OCI-LY3 (cell line): ENCODE results near the gene SHC3.

Source experiments
- H2AFZ ChIP-seq: fragments of 200-600, 300-600 bp; shearing (Covaris generic); 2 replicates; pipeline ENCODE4 v1.6.0; 2014; ENCODE audit warnings: antibody characterized with exemption, low read depth, low read length
- H3K27ac ChIP-seq: fragments of 200-600, 300-600 bp; sonication (generic); 2 replicates; pipeline ENCODE4 v1.5.1; 2014; ENCODE audit warnings: mild to moderate bottlenecking, low read length, moderate library complexity, mixed read lengths
- H3K27me3 ChIP-seq: fragments of 200-600, 300-600 bp; sonication (generic); 2 replicates; pipeline ENCODE4 v1.6.1; 2014; ENCODE audit warnings: low read depth, low read length, mixed read lengths
- H3K36me3 ChIP-seq: fragments of 200-600, 300-600 bp; sonication (generic); replicated peaks from 2 replicates; pipeline ENCODE3; 2014; ENCODE audit warnings: low read depth, low read length, mixed read lengths
- H3K4me1 ChIP-seq: fragments of 300-600, 200-600 bp; sonication (generic); 2 replicates; pipeline ENCODE4 v1.6.1; 2014; ENCODE audit warnings: low read length, mixed read lengths
- H3K4me2 ChIP-seq: fragments of 200-600, 300-600 bp; sonication (generic); 2 replicates; pipeline ENCODE4 v1.6.1; 2014; ENCODE audit warnings: low read length, mixed read lengths
- H3K4me3 ChIP-seq: fragments of 300-600, 200-600 bp; sonication (generic); 2 replicates; pipeline ENCODE4 v1.5.1; 2014; ENCODE audit warnings: antibody characterized with exemption, mild to moderate bottlenecking, low read length, moderate library complexity
- H3K79me2 ChIP-seq: fragments of 300-600, 200-600 bp; shearing (Covaris generic); 2 replicates; pipeline ENCODE4 v1.6.1; 2014; ENCODE audit warnings: mild to moderate bottlenecking, low read length, mixed read lengths
- H3K9ac ChIP-seq: fragments of 300-600, 200-600 bp; shearing (Covaris generic); 2 replicates; pipeline ENCODE4 v1.6.0; 2014; ENCODE audit warnings: mild to moderate bottlenecking, low read length, moderate library complexity
- H3K9me3 ChIP-seq: fragments of 200-600, 300-600 bp; shearing (Covaris generic); 2 replicates; pipeline ENCODE4 v1.6.1; 2014; ENCODE audit warnings: low read length, mixed read lengths; ENCODE audit not compliant: insufficient read depth
- H4K20me1 ChIP-seq: fragments of 200-600, 300-600 bp; sonication (generic); 2 replicates; pipeline ENCODE4 v1.6.1; 2016; ENCODE audit warnings: low read length, mixed read lengths; ENCODE audit not compliant: insufficient read depth
- CTCF ChIP-seq: fragments of 200-600, 300-600 bp; sonication (generic); IDR thresholded peaks from 2 replicates; pipeline ENCODE4 v1.5.1; 2014; ENCODE audit warnings: antibody characterized with exemption, low read length, low read depth
- EZH2phosphoT487 ChIP-seq: fragments of 200-600 bp; shearing (Covaris generic); IDR thresholded peaks from 2 replicates; pipeline ENCODE4 v1.6.1; 2018; ENCODE audit warnings: antibody characterized with exemption, mixed run types, low read depth

SHC3 gene

DNA sequence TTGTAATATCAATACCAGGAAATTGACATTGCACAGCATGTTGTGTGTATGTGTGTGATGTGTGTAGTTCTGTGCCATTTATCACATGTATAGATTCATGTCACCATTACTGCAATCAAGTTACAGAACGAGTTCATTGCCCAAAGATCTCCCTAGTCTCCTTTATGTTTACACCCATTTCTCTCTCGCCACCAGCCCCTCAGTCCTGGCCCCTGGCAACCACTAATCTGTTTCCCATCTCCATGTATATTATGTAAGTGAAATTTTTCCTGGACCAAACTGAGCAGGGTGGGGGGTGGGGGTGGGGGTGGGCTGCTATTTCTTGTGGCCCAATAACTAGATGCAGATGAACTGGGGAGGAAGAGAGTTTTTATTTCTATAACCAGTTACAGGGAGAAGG, 198.8 kb downstream of the SHC3 start:
- Histone ChIP-seq H4K20me1 (no peaks in the 10 kb centered on the region), H3K9me3 (no peaks in the 10 kb centered on the region), H3K9ac (no peak overlapping the region), H3K4me1 (peaks cover 3% of the 10 kb centered on the region), H3K79me2 (no peaks in the 10 kb centered on the region), H3K27ac (no peak overlapping the region), H3K4me2 (no peak overlapping the region), H3K36me3 (no peaks in the 10 kb centered on the region), H3K27me3 (peaks cover 3% of the 10 kb centered on the region; the same call in 1 of the 2 replicates), H3K4me3 (no peak overlapping the region), H2AFZ (no peak overlapping the region)
- TF ChIP-seq EZH2phosphoT487 (no peak), CTCF (no peak)

GRCh38 chr9:88979021-88979420, 199.6 kb downstream of the SHC3 start:
- Histone ChIP-seq H3K27me3 (peaks cover 3% of the 10 kb centered on the region; the same call in 1 of the 2 replicates), H3K79me2 (no peaks in the 10 kb centered on the region), H3K27ac (no peak overlapping the region), H2AFZ (no peak overlapping the region), H3K4me2 (no peak overlapping the region), H3K9me3 (peaks cover 2% of the 10 kb centered on the region; the same call in 1 of the 2 replicates), H3K36me3 (no peaks in the 10 kb centered on the region), H3K9ac (no peak overlapping the region), H4K20me1 (no peaks in the 10 kb centered on the region), H3K4me3 (no peak overlapping the region), H3K4me1 (peaks cover 3% of the 10 kb centered on the region)
- TF ChIP-seq CTCF, result no peak

- Histone ChIP-seq H3K36me3 (no peaks in the 10 kb centered on the region), H3K79me2 (no peaks in the 10 kb centered on the region), H3K4me1 (peaks cover 3% of the 10 kb centered on the region), H3K4me3 (no peak overlapping the region), H3K9me3 (peaks cover 5% of the 10 kb centered on the region; the same call in 1 of the 2 replicates), H2AFZ (no peak overlapping the region), H4K20me1 (no peaks in the 10 kb centered on the region), H3K4me2 (no peak overlapping the region), H3K27me3 (peaks cover 3% of the 10 kb centered on the region; the same call in 1 of the 2 replicates), H3K9ac (no peak overlapping the region), H3K27ac (no peak overlapping the region)
- TF ChIP-seq EZH2phosphoT487, result no peak
- TF ChIP-seq CTCF, result no peak
Measured at GRCh38 chr9:88978034-88978433, 200.6 kb downstream of the SHC3 start.

- H3K79me2 ChIP-seq, result no peaks in the 10 kb centered on the region
- H3K27me3 ChIP-seq, result peaks cover 3% of the 10 kb centered on the region; the same call in 1 of the 2 replicates
- no peak overlapping the region for H3K9ac ChIP-seq
- peaks cover 3% of the 10 kb centered on the region for H3K4me1 ChIP-seq
- no peak for TF ChIP-seq EZH2phosphoT487
- TF ChIP-seq CTCF, result no peak
- H3K9me3 ChIP-seq, result peaks cover 5% of the 10 kb centered on the region; the same call in 1 of the 2 replicates
- H3K4me3 ChIP-seq, result no peak overlapping the region
- H4K20me1 ChIP-seq, result no peaks in the 10 kb centered on the region
- H3K27ac ChIP-seq, result no peak overlapping the region
- no peaks in the 10 kb centered on the region for H3K36me3 ChIP-seq
- H2AFZ ChIP-seq, result no peak overlapping the region
- no peak overlapping the region; the same call in 1 of the 2 replicates for H3K4me2 ChIP-seq
Measured at GRCh38 chr9:88976890-88977257, 201.7 kb downstream of the SHC3 start.
